CD1c-positive myeloid dendritic cell (primary cell): ENCODE measurements around the gene PARD3B.

Experiments used
- DNase-seq: peaks from one replicate; pipeline ENCODE4 v3.0.0-alpha.2; 2016; ENCODE audit errors: extremely low spot score

Gene PARD3B

GRCh38 chr2:205605638-205606304 is 1060.5 kb downstream of the PARD3B start:
- DNase-seq = no peak

GRCh38 chr2:205607146-205607545 is 1061.9 kb downstream of the PARD3B start:
- DNase-seq = no peak

GRCh38 chr2:205609113-205609512 is 1063.8 kb downstream of the PARD3B start:
- DNase-seq = no peak

- no peak for DNase-seq
Observed at GRCh38 chr2:205610437-205610836, 1065.2 kb downstream of the PARD3B start.

- DNase-seq = no peak
Observed at GRCh38 chr2:205612636-205613035, 1067.4 kb downstream of the PARD3B start.

GRCh38 chr2:205613970-205614559 is 1068.8 kb downstream of the PARD3B start:
- DNase-seq = no peak

- DNase-seq = no peak
Observed at GRCh38 chr2:205614965-205615364, 1069.7 kb downstream of the PARD3B start.

GRCh38 chr2:205617905-205618304 is 1072.6 kb downstream of the PARD3B start:
- DNase-seq = no peak

- no peak for DNase-seq
Observed at GRCh38 chr2:205619600-205619999, 1074.3 kb downstream of the PARD3B start.

- DNase-seq = no peak
Observed at GRCh38 chr2:205627085-205627484, 1081.8 kb downstream of the PARD3B start.

- DNase-seq = no peak
Observed at GRCh38 chr2:205628422-205628821, 1083.1 kb downstream of the PARD3B start.

- DNase-seq = no peak
Observed at GRCh38 chr2:205629091-205629776, 1084.0 kb downstream of the PARD3B start.

- DNase-seq = no peak
Observed at GRCh38 chr2:205633994-205634393, 1088.7 kb downstream of the PARD3B start.

GRCh38 chr2:205636549-205637319 is 1091.5 kb downstream of the PARD3B start:
- DNase-seq = no peak

GRCh38 chr2:205637320-205637602 is 1092.0 kb downstream of the PARD3B start:
- DNase-seq = no peak

GRCh38 chr2:205637779-205638503 is 1092.7 kb downstream of the PARD3B start:
- DNase-seq = no peak

- peak; percentile 65 for DNase-seq
Observed at GRCh38 chr2:205640716-205641115, 1095.4 kb downstream of the PARD3B start.

- DNase-seq = no peak
Observed at GRCh38 chr2:205642599-205643356, 1097.5 kb downstream of the PARD3B start.

- DNase-seq = no peak
Observed at GRCh38 chr2:205643391-205643885, 1098.2 kb downstream of the PARD3B start.

GRCh38 chr2:205644018-205644417 is 1098.7 kb downstream of the PARD3B start:
- no peak for DNase-seq

- peak; percentile 57 for DNase-seq
Observed at GRCh38 chr2:205646680-205647079, 1101.4 kb downstream of the PARD3B start.
